Neuron (in vitro differentiated cells): ENCODE measurements around the gene UEVLD.
"Not testable (repeated sequence)": the region's sequence is repeated elsewhere in the genome, so short reads cannot be mapped to it uniquely, and the experiment has no call there.

Source experiments
- H2AFZ ChIP-seq: one replicate; pipeline ENCODE4 v1.6.1; 2013; ENCODE audit warnings: low read depth, mild to moderate bottlenecking, inconsistent platforms, low read length, moderate library complexity
- H3K27me3 ChIP-seq: one replicate; pipeline ENCODE4 v1.6.1; 2013; ENCODE audit warnings: low read length; ENCODE audit not compliant: insufficient read depth
- H3K36me3 ChIP-seq: one replicate; pipeline ENCODE4 v1.6.1; 2013; ENCODE audit warnings: low read length; ENCODE audit not compliant: insufficient read depth
- H3K4me1 ChIP-seq: one replicate; pipeline ENCODE4 v1.6.1; 2013; ENCODE audit warnings: low read length; ENCODE audit not compliant: insufficient read depth
- H3K4me3 ChIP-seq: 2 replicates; pipeline ENCODE4 v1.5.1; 2013; ENCODE audit warnings: mild to moderate bottlenecking, low read length, moderate library complexity
- H3K9me3 ChIP-seq: one replicate; pipeline ENCODE4 v1.6.1; 2013; ENCODE audit warnings: low read length

The UEVLD gene

GRCh38 chr11:18611196-18611595, 22.7 kb upstream of the UEVLD start:
- Histone ChIP-seq H3K4me1 (peaks cover 3% of the 10 kb centered on the region), H3K4me3 (no peak overlapping the region), H2AFZ (no peak overlapping the region), H3K9me3 (no peaks in the 10 kb centered on the region), H3K36me3 (peaks cover 62% of the 10 kb centered on the region), H3K27me3 (no peaks in the 10 kb centered on the region)

- H2AFZ ChIP-seq = no peak overlapping the region
- no peaks in the 10 kb centered on the region for H3K27me3 ChIP-seq
- H3K9me3 ChIP-seq = no peaks in the 10 kb centered on the region
- H3K4me1 ChIP-seq = no peaks in the 10 kb centered on the region
- H3K4me3 ChIP-seq = no peak overlapping the region
- H3K36me3 ChIP-seq = peaks cover 44% of the 10 kb centered on the region
Observed at GRCh38 chr11:18608376-18608775, 19.8 kb upstream of the UEVLD start.

GRCh38 chr11:18600915-18601569, 12.5 kb upstream of the UEVLD start:
- Histone ChIP-seq H3K4me3 (no peak overlapping the region), H3K27me3 (no peaks in the 10 kb centered on the region), H3K4me1 (no peaks in the 10 kb centered on the region), H2AFZ (no peak overlapping the region), H3K36me3 (peaks cover 12% of the 10 kb centered on the region), H3K9me3 (no peaks in the 10 kb centered on the region)

GRCh38 chr11:18599739-18600230, 11.3 kb upstream of the UEVLD start, which contains the start of gene MISFA:
TSS of gene MISFA (plus strand) at chr11:18599789. CDS start at chr11:18599929, 140 bp downstream.
- no peak within 1 kb of the TSS for H2AFZ ChIP-seq
- H3K9me3 ChIP-seq = no peaks in the 10 kb centered on the region
- peaks cover 12% of the 10 kb centered on the region for H3K36me3 ChIP-seq
- no peaks in the 10 kb centered on the region for H3K27me3 ChIP-seq
- no peak within 1 kb of the TSS for H3K4me3 ChIP-seq
- H3K4me1 ChIP-seq = no peaks in the 10 kb centered on the region

- H3K9me3 ChIP-seq = no peaks in the 10 kb centered on the region
- no peak overlapping the region for H3K4me3 ChIP-seq
- no peaks in the 10 kb centered on the region for H3K27me3 ChIP-seq
- no peak overlapping the region for H2AFZ ChIP-seq
- peaks cover 9% of the 10 kb centered on the region for H3K4me1 ChIP-seq
- H3K36me3 ChIP-seq = peaks cover 5% of the 10 kb centered on the region
Observed at GRCh38 chr11:18594999-18595749, 6.6 kb upstream of the UEVLD start.

GRCh38 chr11:18594088-18594487, 5.6 kb upstream of the UEVLD start:
- peaks cover 19% of the 10 kb centered on the region for H3K4me1 ChIP-seq
- H3K27me3 ChIP-seq, H2AFZ ChIP-seq, H3K36me3 ChIP-seq, H3K9me3 ChIP-seq, H3K4me3 ChIP-seq: not testable (repeated sequence)

GRCh38 chr11:18590571-18590970, 2.0 kb upstream of the UEVLD start:
- no peaks in the 10 kb centered on the region for H3K9me3 ChIP-seq
- H3K4me1 ChIP-seq = peaks cover 27% of the 10 kb centered on the region
- H3K27me3 ChIP-seq = no peaks in the 10 kb centered on the region
- no peak overlapping the region for H2AFZ ChIP-seq
- H3K36me3 ChIP-seq = no peaks in the 10 kb centered on the region
- no peak overlapping the region for H3K4me3 ChIP-seq

- Histone ChIP-seq H3K27me3 (no peaks in the 10 kb centered on the region), H3K36me3 (peaks cover 12% of the 10 kb centered on the region), H3K4me3 (no peak overlapping the region), H3K9me3 (no peaks in the 10 kb centered on the region), H3K4me1 (no peaks in the 10 kb centered on the region), H2AFZ (no peak overlapping the region)
Observed at GRCh38 chr11:18581825-18582224, 6.7 kb downstream of the UEVLD start.

GRCh38 chr11:18580113-18580766, 8.3 kb downstream of the UEVLD start:
- Histone ChIP-seq H3K9me3 (no peaks in the 10 kb centered on the region), H2AFZ (no peak overlapping the region), H3K4me1 (no peaks in the 10 kb centered on the region), H3K36me3 (peaks cover 17% of the 10 kb centered on the region), H3K27me3 (no peaks in the 10 kb centered on the region), H3K4me3 (no peak overlapping the region)

- Histone ChIP-seq H2AFZ (no peak overlapping the region), H3K27me3 (no peaks in the 10 kb centered on the region), H3K4me1 (no peaks in the 10 kb centered on the region), H3K36me3 (peaks cover 28% of the 10 kb centered on the region), H3K4me3 (no peak overlapping the region), H3K9me3 (no peaks in the 10 kb centered on the region)
Observed at GRCh38 chr11:18578975-18579598, 9.4 kb downstream of the UEVLD start.

- Histone ChIP-seq H3K4me3 (no peak overlapping the region), H3K9me3 (no peaks in the 10 kb centered on the region), H3K36me3 (peaks cover 39% of the 10 kb centered on the region), H3K27me3 (no peaks in the 10 kb centered on the region), H2AFZ (no peak overlapping the region), H3K4me1 (no peaks in the 10 kb centered on the region)
Observed at GRCh38 chr11:18575361-18575760, 13.2 kb downstream of the UEVLD start.

GRCh38 chr11:18567081-18567480, 21.5 kb downstream of the UEVLD start:
- peaks cover 53% of the 10 kb centered on the region for H3K36me3 ChIP-seq
- no peak overlapping the region for H3K4me3 ChIP-seq

GRCh38 chr11:18566406-18566805, 22.1 kb downstream of the UEVLD start:
- no peak overlapping the region for H2AFZ ChIP-seq
- no peaks in the 10 kb centered on the region for H3K27me3 ChIP-seq
- H3K4me3 ChIP-seq = no peak overlapping the region
- peaks cover 52% of the 10 kb centered on the region for H3K36me3 ChIP-seq
- no peaks in the 10 kb centered on the region for H3K9me3 ChIP-seq
- no peaks in the 10 kb centered on the region for H3K4me1 ChIP-seq

More at GRCh38 chr11:18567081-18567480, 21.5 kb downstream of the UEVLD start:
- Histone ChIP-seq H2AFZ (no peak overlapping the region), H3K9me3 (no peaks in the 10 kb centered on the region), H3K27me3 (no peaks in the 10 kb centered on the region), H3K4me1 (no peaks in the 10 kb centered on the region)
